ENCODE results near the gene PRR7.

PRR7 gene

DNA sequence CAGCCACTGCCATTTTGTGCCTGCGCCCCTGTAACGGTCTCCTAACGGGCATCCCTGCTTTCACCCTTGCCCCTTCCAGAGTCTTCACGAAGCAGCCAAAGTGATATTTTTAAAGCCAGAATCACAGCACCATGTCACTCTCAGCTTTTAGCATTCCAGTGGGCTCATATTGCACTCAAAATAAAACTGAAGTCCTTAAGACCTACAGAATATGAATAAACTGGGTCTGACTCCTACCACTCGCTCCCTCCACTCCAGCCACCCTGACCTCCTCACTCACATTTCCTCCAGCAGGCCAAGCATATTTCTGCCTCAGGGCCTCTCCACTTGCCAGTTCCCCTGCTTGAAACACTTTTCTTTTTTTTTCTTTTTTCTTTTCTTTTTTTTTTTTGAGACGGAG lies 53.2 kb downstream of the PRR7 start:
- DNase-seq (ENCODE audit: low spot score): no peak

DNA sequence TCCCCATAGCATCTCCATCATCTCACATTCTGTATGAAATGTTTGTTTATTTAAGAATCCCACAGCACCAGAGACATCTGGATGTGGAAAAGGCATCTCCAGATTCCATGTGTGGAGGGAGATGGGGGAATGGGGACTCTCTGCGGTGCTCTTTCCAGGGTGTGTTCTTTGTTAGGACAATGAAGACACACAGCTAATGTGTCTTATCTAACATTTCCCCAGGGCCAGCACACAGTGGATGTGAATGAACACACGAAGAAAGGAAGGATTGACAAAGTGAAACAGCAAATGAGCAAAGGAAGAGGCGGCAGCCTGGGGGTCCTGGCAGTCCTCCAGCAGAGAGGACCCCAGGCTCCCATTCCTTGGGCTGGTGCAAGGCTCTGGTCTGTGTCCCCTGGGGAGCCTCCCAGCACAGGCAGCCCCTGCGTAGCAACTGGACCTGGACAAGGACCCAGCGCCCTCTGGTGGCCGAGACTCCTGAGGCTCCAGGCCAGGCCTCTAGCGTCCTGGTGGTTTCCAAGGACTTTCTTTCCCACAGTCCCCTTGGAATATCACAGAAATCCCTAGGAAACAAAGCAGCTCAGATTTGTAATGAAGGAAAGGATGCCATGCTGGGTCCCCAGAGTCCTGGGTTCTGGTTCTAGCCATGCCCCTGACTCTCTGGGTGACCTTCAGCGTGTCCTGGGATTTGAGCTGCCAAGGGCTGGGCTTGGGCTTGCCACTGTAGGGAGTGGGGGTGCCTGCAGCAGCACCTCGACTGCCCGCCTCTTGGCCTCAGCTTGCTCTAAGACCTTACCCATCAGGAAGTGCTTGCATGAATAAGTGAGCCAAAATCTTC lies 54.3 kb downstream of the PRR7 start:
- DNase-seq (ENCODE audit: low spot score): peak; percentile 87

DNA sequence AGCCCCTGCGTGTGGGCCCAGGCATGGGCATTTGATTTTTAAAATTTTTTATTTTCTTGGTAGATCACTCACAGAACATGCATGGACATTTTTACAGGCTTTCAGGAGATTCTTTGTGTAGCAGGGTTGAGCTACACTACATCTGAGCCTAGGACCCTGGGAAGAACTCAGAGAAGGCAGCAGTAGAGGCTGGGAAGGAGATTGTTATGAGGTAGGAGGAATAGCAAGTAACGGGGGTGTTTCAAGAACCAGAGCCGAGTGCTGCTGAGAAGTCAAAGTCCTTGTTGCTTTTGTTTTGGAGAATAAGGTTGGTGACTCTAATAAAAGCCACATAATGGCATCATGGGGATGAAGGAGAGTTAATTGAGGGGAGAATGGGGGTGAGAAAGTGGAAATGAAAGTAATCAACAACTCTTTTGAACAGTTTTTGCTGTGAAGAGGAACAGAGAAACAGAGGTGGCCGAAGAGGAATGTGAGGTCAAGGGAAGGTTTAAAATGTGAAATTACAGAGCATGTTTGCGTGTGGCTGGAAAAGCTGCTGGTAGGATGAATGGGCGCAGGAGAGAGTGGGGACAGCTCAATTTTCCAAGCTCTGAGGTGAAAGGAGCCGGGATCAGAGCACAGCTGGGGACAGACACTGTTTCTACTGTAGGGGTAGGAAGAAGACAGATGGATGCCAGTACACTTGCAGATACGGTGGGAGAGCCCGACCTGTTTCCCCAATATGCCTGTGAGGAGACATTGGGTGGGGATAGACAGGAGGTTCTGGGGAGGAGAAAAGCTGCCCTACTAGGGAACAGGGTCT lies 55.5 kb downstream of the PRR7 start:
- no peak for DNase-seq (ENCODE audit: low spot score)

DNA sequence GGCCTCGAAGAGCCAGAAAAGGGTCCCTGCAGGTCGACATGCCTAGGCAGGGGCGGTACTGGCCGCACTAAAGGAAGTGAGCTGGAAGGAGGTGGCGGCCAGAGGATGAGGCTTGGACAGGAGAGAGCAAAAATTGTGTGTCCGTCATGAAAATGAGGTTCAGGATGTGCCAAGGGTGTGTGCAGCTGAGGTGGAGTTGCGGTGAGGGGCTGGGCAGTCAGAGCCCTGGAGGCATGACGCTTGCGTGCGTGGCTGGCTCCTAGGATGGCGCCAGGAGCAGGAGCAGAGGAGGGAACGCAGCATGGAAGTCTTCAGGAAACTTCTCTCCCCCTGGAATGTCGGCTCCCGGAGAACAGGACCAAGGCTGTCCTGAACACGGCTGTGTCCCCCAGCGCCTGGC lies 56.3 kb downstream of the PRR7 start:
- DNase-seq (ENCODE audit: low spot score): no peak

DNA sequence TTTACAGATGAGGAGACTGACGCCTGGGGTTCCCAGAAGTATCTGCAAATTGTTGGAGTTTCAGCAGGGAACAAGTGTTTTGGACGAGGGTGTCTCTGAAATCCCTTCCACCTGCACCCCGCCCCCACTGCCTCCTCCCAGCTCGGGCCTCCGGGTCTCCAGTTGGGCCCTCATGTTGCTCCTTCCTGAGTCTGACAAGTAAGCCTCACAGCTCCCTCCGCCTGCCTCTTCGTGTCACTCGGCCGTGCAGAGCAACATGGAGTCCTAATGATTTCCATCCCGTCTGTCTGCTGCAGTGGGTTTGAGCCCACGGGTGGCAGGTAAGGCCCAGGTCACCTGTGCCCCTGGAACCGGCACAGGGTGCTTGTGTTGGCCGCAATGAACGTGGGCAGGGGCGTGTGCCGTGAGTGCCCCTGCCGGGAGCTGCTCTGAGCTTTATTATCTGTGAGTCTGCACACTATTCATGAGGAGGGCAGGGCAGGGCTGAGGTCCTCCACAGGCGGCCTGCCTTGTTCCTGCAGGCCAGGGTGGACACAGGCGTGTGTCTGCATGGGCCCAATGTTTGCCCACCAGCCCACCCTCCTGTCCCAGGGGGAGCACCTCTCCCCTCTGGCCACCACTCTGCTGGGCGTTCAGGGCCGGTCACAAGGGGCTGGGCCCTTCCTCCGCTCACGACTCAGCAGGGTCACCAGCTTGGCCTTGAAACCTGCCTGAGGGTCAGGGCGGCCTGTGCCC lies 56.9 kb downstream of the PRR7 start:
- DNase-seq (ENCODE audit: low spot score): no peak

DNA sequence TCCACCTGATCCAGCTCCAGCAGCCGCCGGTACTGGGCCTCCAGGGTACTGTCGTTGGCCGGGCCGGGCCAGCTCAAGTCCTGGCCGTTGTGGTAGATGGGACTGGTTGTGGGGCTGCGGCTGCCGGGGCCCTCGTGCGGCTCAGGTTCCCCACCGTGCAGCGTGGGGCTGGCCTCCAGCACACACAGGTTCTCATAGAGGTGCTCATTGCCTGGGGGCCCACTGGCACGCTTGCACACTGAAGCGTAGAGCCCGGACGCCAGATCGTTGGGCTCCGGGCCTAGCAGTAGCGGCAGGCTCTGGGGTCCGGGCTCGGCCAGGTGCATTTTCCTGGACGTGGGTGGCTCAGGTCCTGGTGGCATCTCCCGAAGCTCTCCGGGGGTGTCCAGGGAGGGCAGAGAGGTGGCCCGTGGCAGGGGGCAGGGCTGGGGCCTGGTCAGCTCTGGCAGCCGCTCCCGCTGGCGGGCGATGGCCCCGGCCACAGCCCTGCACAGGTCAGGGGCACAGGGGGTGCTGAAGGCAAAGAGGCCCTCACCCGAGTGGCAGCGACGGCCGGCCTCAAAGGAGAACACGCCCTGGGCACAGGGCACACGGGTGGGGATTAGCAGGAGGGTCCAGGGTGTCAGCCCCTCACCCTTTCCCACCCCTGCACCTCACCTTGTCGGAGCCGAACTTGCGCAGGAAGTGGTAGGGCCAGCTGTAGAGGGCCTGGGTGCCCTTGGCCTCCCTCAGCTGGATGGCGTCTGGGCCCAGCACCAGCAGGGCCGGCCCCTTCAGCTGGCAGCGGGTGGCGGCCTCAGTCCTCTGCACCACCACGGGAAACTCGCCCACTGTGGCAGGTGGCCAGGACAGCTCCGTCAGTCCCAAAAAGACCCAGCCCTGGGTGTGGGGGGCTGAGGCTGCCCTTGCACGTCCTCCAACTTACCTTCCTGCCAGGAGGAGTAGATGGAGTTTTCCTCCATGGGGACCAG lies 57.8 kb downstream of the PRR7 start:
- no peak for DNase-seq (ENCODE audit: low spot score)

DNA sequence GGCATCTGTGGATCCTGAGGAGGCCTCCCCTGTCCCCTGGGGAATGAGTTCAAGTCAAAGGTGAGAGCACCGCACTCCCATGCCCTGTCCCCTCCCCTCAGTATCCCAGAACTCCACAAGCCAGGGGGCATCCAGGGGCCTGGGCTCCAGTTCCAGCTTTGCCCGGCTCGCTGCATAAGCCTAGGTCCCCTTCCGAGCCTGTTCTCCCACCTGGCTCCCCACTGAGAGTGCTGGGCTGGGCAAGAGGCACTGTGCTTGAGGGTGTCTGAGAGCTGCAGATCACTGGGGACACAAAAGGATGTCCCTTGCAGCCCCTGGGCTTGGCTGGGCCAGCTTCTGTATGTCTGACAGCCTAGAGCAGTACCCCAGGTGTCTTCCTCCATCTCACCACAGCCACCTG lies 58.5 kb downstream of the PRR7 start:
- no peak for DNase-seq (ENCODE audit: low spot score)
